Activated CD8-positive, alpha-beta memory T cell treated with anti-CD3 and anti-CD28 coated beads for 4 hours (primary cell): ENCODE data around the gene EPSTI1.
"Not testable (repeated sequence)": the region's sequence is repeated elsewhere in the genome, so short reads cannot be mapped to it uniquely, and the experiment has no call there.

Experiments used
- DNase-seq, 2 donors: peaks; one replicate each; pipeline ENCODE4 v3.0.0-alpha.2; 2020; ENCODE audit warnings: low read depth in 2 of 2

Gene EPSTI1

DNA sequence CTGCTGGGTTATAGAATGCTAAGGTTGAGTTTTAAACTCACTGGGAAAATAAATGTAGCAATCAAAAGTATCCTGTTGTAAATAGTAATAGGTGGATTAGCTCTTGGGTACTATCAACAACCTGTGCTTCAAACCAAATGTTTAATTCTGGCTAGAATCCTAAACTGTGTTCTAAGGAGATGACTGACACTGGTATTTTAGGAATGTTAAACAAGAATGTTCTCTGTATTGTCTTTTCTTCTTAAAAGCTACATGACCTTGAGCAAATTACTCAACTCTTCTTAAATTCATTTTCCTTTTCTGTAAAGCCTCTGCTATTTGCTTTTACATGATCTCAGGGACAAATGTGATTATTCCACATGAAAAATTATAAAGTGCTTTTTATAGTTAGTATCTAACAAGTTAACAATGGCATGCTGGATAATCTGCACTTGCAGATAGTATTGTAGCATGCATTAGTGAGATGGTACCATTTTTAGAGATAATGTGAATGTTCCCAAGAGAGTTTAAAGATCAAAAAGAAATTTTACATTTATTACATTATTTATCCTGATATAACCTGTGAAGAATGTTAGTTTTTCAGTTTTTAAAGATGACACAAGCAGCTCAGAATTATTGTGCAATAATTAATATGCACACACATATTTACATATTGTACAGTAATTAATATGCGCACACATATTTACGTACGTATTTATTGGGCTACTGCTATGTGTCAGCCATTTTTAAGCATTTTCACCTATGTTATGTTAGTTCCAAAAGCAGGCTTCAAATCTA is 13.6 kb upstream of the EPSTI1 start:
- no peak for DNase-seq

GRCh38 chr13:43003729-43004128 is 11.7 kb upstream of the EPSTI1 start:
- DNase-seq, result no peak

DNA sequence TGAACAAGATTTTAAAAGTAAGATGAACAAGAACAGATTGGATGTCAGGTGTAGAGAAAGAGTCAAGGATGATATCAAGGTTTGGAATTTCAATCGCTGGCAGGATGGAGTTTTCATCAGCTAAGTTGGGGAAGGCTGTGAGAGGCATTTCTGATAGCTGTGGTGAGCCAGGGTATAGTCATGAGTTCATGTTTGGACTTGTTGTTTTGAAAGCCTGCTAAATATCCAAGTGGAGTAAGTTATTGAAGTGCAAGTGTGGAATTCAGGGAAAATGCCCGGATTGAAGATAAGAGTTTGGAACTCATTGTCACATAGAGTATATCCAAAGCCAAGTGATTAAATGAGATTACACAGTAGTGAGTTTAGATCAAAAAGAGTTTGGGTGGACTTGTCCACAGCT is 11.0 kb upstream of the EPSTI1 start:
- no peak for DNase-seq

GRCh38 chr13:43002021-43002420 is 10.0 kb upstream of the EPSTI1 start:
- DNase-seq, result no peak

- DNase-seq, result no peak
Observed at GRCh38 chr13:43000676-43001075, 8.6 kb upstream of the EPSTI1 start.

DNA sequence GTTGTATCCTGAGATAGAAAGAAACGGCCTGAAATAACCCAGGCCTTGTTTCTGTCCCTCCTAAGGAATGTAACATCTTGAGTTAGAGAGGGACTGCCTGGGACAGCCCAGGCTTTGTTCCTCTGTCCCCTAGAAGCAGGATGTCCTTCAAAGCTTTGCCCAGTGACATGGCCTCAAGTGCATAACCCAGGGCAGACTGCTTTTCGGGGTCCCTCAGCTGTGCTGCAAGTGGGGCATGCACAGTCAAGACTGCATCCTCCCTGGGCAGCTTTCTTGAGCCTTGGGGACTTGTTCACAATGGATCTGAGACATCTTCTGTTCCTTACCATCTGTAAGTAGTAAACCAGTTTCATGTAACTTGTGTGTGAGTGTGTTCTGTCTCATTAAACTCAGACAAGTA is 7.5 kb upstream of the EPSTI1 start:
- no peak for DNase-seq

DNA sequence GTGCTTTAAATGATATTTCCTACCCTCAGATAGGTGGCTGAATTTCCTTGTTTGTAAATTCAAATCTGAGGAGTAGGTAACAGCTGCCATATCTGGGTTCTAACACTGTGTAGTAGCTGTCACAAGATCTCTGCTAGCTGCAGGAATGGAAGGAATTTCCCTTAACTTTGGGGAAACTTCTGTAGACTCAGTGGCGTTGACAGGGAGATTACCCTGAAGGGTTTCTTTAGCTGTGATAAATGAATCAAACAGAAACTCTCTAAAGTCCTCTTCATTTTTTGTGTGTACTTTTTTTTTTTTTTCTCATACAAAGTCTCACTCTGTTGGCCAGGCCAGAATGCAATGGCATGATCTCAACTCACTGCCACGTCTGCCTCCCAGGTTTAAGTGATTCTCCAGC is 5.3 kb upstream of the EPSTI1 start:
- DNase-seq, result no peak

- no peak for DNase-seq
Observed at GRCh38 chr13:42996584-42996983, 4.5 kb upstream of the EPSTI1 start.

DNA sequence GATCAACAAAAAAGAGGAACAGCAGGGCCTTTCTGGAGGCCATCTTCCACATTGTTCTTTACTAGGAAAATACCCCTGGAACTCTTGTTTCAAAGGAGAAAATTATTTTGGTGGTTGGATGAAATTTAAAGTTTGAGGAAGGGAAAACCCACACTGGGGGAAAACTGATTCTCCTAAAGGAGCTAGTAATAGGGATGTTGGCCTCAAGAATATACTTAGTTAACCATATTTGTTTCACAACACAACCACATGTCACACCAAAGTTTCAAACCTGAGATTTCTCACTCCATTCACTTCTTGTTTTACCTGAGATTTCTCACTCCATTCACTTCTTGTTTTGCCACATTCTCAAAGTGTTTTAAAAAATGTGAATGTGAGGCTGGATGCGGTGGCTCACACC is 2.8 kb upstream of the EPSTI1 start:
- DNase-seq, result no peak

- DNase-seq, result no peak
Observed at GRCh38 chr13:42992764-42993122, 702 bp upstream of the EPSTI1 start.

GRCh38 chr13:42991233-42991897 is 676 bp downstream of the EPSTI1 start:
- not testable (repeated sequence) for DNase-seq

DNA sequence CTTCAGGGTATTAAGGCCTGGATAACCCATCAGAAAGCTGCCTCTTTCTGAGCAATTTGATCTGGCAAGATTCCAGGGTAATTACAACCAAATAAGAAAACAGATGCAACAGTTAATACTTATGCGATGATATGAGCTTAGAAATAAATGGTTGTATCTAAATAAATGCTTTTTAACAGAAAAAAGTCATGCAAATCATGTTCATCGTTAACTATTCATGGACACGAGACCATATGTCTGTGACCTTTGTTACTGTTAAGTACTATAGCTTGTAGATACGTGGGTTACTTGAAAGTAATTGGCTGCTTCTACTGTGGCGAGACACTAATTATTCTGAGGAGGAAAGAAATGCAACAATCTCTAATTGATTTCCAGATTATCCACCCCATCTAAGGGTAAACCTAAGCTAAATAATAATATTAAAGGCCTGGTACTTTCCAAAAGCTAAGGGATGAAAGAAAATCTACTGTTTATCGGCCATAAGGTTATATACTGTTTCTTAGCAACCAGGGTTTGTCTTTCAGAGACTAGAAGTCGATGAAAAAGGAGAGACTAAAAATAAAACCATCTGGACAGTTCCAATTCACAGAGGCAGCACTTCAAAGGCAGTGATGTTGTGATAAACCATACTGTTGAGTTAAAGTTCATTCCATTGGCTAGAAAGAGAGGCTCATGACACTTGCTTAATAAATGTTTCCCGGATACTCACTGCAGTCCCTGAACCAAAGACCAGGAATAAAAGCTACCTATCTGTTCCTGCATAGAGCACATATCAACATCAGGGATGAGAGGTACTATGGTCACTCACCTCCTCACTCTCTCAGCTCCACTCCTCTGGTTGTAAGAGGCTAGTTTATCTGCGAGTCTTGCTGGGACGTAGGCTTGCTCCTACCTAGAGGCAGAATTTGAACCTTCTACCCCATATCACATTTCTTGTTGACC is 1.5 kb downstream of the EPSTI1 start:
- no peak for DNase-seq

DNA sequence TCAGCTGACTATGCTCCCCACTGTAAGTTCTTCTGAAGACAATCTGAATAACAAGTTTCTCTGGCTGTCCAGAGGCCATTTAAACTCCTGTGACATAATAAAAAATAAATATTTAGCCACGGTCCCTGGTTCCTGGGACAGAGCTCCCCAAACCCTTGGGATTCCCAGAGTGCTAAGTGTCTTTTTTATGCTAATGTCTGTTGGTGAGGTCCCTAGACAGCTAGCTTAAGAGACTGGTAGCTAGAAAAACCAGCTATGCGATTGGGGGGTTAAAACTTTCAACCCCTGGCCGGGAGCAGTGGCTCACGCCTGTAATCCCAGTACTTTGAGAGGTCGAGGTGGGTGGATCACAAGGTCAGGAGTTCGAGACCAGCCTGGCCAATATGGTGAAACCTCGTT is 5.9 kb downstream of the EPSTI1 start:
- DNase-seq, result no peak

DNA sequence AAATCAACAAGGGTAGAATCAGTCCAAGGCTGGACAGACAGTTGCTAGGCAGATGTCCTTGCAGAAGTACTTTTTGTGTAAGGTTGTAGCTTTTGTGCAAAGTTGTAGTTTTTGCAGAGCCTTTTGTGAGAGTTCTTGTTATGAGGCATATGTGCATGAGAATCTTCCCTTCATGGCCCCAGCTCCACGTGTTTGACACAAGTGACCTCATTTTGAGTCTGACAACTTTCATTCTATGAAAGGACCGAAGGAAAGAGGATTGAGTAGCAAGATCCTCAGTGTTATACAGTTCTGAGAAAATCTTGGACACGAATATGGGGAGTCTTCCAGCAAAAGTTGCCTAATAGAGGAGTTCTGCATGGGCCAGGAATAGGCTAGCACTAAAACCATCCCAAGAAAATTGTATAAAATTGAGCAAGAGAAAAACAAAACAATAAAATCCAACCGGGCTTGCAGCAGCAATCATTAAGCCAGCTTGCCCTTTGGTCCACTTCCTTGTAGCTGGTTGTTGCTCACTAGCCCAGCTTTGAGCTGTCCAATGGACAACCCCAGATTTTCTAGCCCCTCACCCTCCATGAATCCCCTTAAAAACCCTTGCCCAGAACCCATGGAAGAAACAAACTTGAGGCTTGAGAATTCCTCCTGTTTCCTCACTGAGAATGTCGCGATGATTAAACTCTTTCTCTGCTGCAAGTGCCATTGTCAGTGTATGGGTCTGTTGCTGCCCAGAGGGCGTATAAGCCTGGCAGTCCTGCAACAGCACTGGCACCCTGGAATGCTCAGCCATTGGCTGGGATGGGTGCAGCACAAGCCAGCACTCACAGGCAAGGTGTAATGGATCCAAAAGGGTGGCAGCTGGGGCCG is 6.5 kb downstream of the EPSTI1 start:
- no peak for DNase-seq

GRCh38 chr13:42984691-42985090 is 7.3 kb downstream of the EPSTI1 start:
- DNase-seq, result no peak

GRCh38 chr13:42984026-42984425 is 8.0 kb downstream of the EPSTI1 start:
- DNase-seq, result no peak

DNA sequence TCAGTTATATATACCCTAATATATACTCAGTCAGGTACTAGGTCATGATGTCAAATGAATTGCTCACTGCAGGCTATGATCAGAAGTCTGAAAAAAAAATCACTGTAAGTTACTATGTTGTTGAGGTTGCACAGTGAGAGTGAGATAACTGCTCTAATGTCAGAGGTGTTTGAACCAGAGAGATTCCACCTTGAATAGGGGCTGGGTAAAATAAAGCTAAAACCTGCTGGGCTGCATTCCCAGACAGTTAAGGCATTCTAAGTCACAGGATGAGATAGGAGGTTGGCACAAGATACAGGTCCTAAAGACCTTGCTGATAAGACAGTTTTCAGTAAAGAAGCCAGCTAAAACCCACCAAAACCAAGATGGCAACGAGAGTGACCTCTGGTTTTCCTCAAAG is 10.2 kb downstream of the EPSTI1 start:
- no peak for DNase-seq

- no peak for DNase-seq
Observed at GRCh38 chr13:42981317-42981716, 10.7 kb downstream of the EPSTI1 start.

- no peak for DNase-seq
Observed at GRCh38 chr13:42977219-42977659, 14.8 kb downstream of the EPSTI1 start.

DNA sequence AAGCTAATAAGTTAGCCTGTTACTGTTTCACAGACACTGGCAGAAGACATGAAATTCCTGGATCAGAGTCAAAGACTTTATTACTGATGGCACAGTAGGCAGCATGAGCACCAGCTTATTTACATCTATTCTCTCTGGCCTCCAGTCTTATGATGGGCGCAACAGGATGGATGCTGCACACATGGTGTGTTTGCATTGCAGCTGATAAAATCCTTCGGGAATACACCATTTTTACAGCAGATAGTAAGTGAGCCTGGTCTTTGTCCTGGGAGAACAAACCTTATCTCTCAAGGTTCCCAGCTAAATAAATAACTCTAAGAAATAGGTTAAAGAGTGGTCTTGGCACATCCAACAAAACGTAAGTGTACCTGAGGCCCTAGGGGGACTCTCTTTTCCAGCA is 16.0 kb downstream of the EPSTI1 start:
- DNase-seq, result no peak

- DNase-seq, result no peak
Observed at GRCh38 chr13:42973581-42973980, 18.5 kb downstream of the EPSTI1 start.
